GM12878 (cell line): Measurements from ENCODE around the gene TNRC18.

Experiments used
- HDGF ChIP-seq: fragments of 450-650 bp; IDR thresholded peaks from 2 replicates; pipeline ENCODE4 v1.6.1; 2016; ENCODE audit warnings: antibody characterized with exemption
- SMAD1 ChIP-seq: fragments of 450-650 bp; IDR thresholded peaks from 2 replicates; pipeline ENCODE4 v1.6.1; 2018; ENCODE audit warnings: mild to moderate bottlenecking, low read depth; ENCODE audit not compliant: partially characterized antibody
- SMC3 ChIP-seq: IDR thresholded peaks from 2 replicates; pipeline ENCODE4 v1.6.1; 2011; ENCODE audit warnings: low read length, improper control_type of control experiment, borderline replicate concordance
- TF ChIP-seq, protein P1 (sequence below), 3 experiments: IDR thresholded peaks in 2 of 3; conservative IDR thresholded peaks in 1 of 3; 2 replicates each; pipeline ENCODE4 v1.5.1; 2011; ENCODE audit warnings: low read depth in 3 of 3, low read length in 3 of 3, mild to moderate bottlenecking in 3 of 3, control low read depth in 2 of 3, moderate library complexity in 2 of 3, inconsistent platforms in 1 of 3, mixed read lengths in 1 of 3; ENCODE audit not compliant: control insufficient read depth in 2 of 3, insufficient read depth in 1 of 3; ENCODE audit errors: extremely low read depth in 1 of 3
- TF ChIP-seq, protein P2 (sequence below): IDR thresholded peaks from 2 replicates; pipeline ENCODE4 v1.6.1; 2012; ENCODE audit warnings: mild to moderate bottlenecking, low read depth, low read length

DNA sequence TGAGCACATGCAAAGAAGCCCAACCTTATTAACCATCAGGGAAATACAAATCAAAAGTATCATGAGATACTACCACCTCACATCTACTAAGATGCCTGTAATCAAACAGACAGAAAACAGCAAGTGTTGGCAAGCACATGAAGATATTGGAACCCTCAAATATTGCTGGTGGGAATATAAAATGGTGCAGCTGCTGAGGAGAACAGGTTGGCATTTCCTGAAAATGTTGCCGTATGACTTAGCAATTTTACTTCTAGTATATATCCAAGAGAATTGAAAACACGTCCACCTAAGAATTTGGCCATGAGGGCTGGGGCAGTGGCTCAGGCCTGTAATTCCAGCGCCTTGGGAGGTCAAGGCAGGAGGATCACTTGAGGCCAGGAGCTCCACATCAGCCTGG is 39.4 kb upstream of the TNRC18 start:
- TF ChIP-seq, protein P1, sequence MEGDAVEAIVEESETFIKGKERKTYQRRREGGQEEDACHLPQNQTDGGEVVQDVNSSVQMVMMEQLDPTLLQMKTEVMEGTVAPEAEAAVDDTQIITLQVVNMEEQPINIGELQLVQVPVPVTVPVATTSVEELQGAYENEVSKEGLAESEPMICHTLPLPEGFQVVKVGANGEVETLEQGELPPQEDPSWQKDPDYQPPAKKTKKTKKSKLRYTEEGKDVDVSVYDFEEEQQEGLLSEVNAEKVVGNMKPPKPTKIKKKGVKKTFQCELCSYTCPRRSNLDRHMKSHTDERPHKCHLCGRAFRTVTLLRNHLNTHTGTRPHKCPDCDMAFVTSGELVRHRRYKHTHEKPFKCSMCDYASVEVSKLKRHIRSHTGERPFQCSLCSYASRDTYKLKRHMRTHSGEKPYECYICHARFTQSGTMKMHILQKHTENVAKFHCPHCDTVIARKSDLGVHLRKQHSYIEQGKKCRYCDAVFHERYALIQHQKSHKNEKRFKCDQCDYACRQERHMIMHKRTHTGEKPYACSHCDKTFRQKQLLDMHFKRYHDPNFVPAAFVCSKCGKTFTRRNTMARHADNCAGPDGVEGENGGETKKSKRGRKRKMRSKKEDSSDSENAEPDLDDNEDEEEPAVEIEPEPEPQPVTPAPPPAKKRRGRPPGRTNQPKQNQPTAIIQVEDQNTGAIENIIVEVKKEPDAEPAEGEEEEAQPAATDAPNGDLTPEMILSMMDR (IDR thresholded peaks at IDR 0.05 in 2 of 3, conservative IDR thresholded peaks at IDR 0.05 in 1 of 3; ENCODE audit: control insufficient read depth in 2 of 3, extremely low read depth in 1 of 3, insufficient read depth in 1 of 3, low read depth in 3 of 3, low read length in 3 of 3), result no peak
- TF ChIP-seq, protein P2, sequence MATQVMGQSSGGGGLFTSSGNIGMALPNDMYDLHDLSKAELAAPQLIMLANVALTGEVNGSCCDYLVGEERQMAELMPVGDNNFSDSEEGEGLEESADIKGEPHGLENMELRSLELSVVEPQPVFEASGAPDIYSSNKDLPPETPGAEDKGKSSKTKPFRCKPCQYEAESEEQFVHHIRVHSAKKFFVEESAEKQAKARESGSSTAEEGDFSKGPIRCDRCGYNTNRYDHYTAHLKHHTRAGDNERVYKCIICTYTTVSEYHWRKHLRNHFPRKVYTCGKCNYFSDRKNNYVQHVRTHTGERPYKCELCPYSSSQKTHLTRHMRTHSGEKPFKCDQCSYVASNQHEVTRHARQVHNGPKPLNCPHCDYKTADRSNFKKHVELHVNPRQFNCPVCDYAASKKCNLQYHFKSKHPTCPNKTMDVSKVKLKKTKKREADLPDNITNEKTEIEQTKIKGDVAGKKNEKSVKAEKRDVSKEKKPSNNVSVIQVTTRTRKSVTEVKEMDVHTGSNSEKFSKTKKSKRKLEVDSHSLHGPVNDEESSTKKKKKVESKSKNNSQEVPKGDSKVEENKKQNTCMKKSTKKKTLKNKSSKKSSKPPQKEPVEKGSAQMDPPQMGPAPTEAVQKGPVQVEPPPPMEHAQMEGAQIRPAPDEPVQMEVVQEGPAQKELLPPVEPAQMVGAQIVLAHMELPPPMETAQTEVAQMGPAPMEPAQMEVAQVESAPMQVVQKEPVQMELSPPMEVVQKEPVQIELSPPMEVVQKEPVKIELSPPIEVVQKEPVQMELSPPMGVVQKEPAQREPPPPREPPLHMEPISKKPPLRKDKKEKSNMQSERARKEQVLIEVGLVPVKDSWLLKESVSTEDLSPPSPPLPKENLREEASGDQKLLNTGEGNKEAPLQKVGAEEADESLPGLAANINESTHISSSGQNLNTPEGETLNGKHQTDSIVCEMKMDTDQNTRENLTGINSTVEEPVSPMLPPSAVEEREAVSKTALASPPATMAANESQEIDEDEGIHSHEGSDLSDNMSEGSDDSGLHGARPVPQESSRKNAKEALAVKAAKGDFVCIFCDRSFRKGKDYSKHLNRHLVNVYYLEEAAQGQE, result no peak
- TF ChIP-seq SMAD1 (no peak), HDGF (no peak), SMC3 (no peak)
